Loucy (cell line): ENCODE results near the gene ZFHX2.

Source experiments
- EZH2phosphoT487 ChIP-seq: fragments of 200-600 bp; IDR thresholded peaks from 2 replicates; pipeline ENCODE4 v1.6.1; 2018; ENCODE audit warnings: antibody characterized with exemption, mild to moderate bottlenecking, moderate library complexity, borderline replicate concordance
- TF ChIP-seq, protein P1 (sequence below): fragments of 200-600 bp; sonication (generic); conservative IDR thresholded peaks from 2 replicates; pipeline ENCODE4 v1.5.1; 2014; ENCODE audit warnings: mild to moderate bottlenecking, antibody characterized with exemption, low read length

DNA sequence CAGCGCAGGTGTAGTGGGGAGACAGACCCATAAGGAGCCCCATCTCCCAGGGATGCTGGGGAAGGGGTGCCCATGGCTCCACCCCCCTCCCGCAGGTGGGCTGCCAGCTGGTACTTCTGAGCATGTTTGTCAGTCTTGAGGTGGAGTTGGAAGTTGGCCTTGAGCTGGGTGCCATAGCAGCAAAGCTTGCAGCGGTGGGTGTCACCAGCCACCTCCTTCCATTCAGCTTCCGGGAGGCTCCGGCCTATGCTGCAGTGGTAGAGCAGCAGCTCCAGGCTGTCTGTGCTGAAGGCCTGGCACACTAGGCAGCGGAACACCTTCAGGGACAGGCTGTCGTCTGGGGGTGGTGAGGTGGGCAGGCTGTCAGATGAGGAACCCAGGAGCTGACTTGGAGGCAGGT lies 18.9 kb downstream of the ZFHX2 start:
- TF ChIP-seq, protein P1, sequence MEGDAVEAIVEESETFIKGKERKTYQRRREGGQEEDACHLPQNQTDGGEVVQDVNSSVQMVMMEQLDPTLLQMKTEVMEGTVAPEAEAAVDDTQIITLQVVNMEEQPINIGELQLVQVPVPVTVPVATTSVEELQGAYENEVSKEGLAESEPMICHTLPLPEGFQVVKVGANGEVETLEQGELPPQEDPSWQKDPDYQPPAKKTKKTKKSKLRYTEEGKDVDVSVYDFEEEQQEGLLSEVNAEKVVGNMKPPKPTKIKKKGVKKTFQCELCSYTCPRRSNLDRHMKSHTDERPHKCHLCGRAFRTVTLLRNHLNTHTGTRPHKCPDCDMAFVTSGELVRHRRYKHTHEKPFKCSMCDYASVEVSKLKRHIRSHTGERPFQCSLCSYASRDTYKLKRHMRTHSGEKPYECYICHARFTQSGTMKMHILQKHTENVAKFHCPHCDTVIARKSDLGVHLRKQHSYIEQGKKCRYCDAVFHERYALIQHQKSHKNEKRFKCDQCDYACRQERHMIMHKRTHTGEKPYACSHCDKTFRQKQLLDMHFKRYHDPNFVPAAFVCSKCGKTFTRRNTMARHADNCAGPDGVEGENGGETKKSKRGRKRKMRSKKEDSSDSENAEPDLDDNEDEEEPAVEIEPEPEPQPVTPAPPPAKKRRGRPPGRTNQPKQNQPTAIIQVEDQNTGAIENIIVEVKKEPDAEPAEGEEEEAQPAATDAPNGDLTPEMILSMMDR = no peak
- TF ChIP-seq EZH2phosphoT487 = no peak
